Endodermal cell (in vitro differentiated cells): Measurements from ENCODE around the gene PBOV1. TPM values are rescaled to one million over a fixed set of nuclear protein-coding genes. Genes with fewer than 3 reads are reported as not detected.

Experiments used
- DNase-seq: peaks from one replicate; pipeline ENCODE4 v3.0.0-alpha.2; 2017
- H3K27ac ChIP-seq: 2 replicates; pipeline ENCODE4 v1.5.1; 2013; ENCODE audit warnings: mild to moderate bottlenecking, low read depth, low read length, moderate library complexity
- H3K27me3 ChIP-seq: 2 replicates; pipeline ENCODE4 v1.6.1; 2013; ENCODE audit warnings: mild to moderate bottlenecking, low read length, moderate library complexity; ENCODE audit not compliant: insufficient read depth, control insufficient read depth, poor library complexity, severe bottlenecking
- H3K36me3 ChIP-seq: 2 replicates; pipeline ENCODE4 v1.7.0; 2013; ENCODE audit warnings: mild to moderate bottlenecking, low read length, moderate library complexity; ENCODE audit not compliant: control insufficient read depth, insufficient read depth
- H3K4me1 ChIP-seq: one replicate; pipeline ENCODE4 v1.7.0; 2013; ENCODE audit warnings: low read length; ENCODE audit not compliant: control insufficient read depth, insufficient read depth
- H3K4me3 ChIP-seq: 2 replicates; pipeline ENCODE4 v1.5.1; 2013; ENCODE audit warnings: mild to moderate bottlenecking, low read length, moderate library complexity
- H3K9ac ChIP-seq: 2 replicates; pipeline ENCODE4 v1.6.1; 2013; ENCODE audit warnings: mild to moderate bottlenecking, low read length, moderate library complexity; ENCODE audit not compliant: poor library complexity, severe bottlenecking; ENCODE audit errors: extremely low read depth
- H3K9me3 ChIP-seq: 2 replicates; pipeline ENCODE4 v1.6.1; 2013; ENCODE audit warnings: mild to moderate bottlenecking, low read length, moderate library complexity; ENCODE audit not compliant: control insufficient read depth
- H3K27ac Mint-ChIP-seq: 2 replicates; pipeline ENCODE4 v1.8.0; 2020; ENCODE audit warnings: mixed read lengths
- H3K27me3 Mint-ChIP-seq: 2 replicates; pipeline ENCODE4 v1.8.0; 2021; ENCODE audit warnings: mild to moderate bottlenecking, mixed read lengths; ENCODE audit not compliant: insufficient read depth
- H3K36me3 Mint-ChIP-seq: 2 replicates; pipeline ENCODE4 v1.8.0; 2020; ENCODE audit warnings: low read depth, mixed read lengths
- H3K4me1 Mint-ChIP-seq: 2 replicates; pipeline ENCODE4 v1.8.0; 2020; ENCODE audit warnings: mixed read lengths
- H3K4me3 Mint-ChIP-seq: 2 replicates; pipeline ENCODE4 v1.8.0; 2020; ENCODE audit warnings: mild to moderate bottlenecking, moderate library complexity, mixed read lengths
- H3K9me3 Mint-ChIP-seq: 2 replicates; pipeline ENCODE4 v1.8.0; 2020; ENCODE audit warnings: mild to moderate bottlenecking, mixed read lengths
- CTCF ChIP-seq: fragments of 200-600 bp; sonication (generic); conservative IDR thresholded peaks from 2 replicates; pipeline ENCODE4 v1.5.0; 2021; ENCODE audit warnings: antibody characterized with exemption, mild to moderate bottlenecking
- WGBS, 2 experiments: methylation state at CpG; one replicate each; pipeline versions ENCODE4 v1.1.5 to v1.1.7; 2013; ENCODE audit warnings: missing lambda C conversion rate in 2 of 2, mixed read lengths in 1 of 2; ENCODE audit not compliant: insufficient coverage in 1 of 2, insufficient read length in 1 of 2; 5-methylcytosine and 5-hydroxymethylcytosine counted together
- long read RNA-seq, 4 experiments: library from polyadenylated mRNA in 2 of 4; library from RNA in 1 of 4; library from capped mRNA in 1 of 4; stranded (forward) in 3 of 4; unstranded in 1 of 4; transcript quantifications; one replicate each; pipeline ENCODE4 v2.0.0, GENCODE V29; 2020 to 2021; ENCODE audit warnings: inconsistent platforms in 1 of 4
- polyA plus RNA-seq, 2 experiments: library from polyadenylated mRNA; stranded (reverse); fragments of 50-300 nt; gene quantifications; one replicate each; pipeline ENCODE4 v1.2.3, GENCODE V29; 2013
- total RNA-seq, 2 donors: library from RNA; stranded (reverse); fragmentation: NEBNext Ultra II Directional in 1 of 2; extraction: Animal tissue kit (Norgen Biotek cat#: 25700) in 1 of 2; gene quantifications; 2 replicates in 1 of 2; 3 replicates in 1 of 2; pipeline ENCODE4 v1.2.1, GENCODE V29; 2021

PBOV1 gene
- not detected for total RNA-seq
- not detected for polyA plus RNA-seq (2013, experiment 1 of 2)
- polyA plus RNA-seq (2013, experiment 2 of 2), result not detected
- long read RNA-seq, experiment 1, result 0 reads
- long read RNA-seq, experiment 2, result 0 reads
- long read RNA-seq, experiment 3, result 0 reads
- long read RNA-seq, experiment 4, result 0 reads

GRCh38 chr6:138218449-138218848 lies at the start of gene PBOV1:
Gene PBOV1, minus strand, starts transcription at chr6:138218491. Its CDS starts 96 bp downstream, at chr6:138218395.
- no peak within 1 kb of the TSS for H3K27ac Mint-ChIP-seq
- H3K27ac ChIP-seq, result no peak within 1 kb of the TSS
- H3K27me3 ChIP-seq, result no peaks in the 10 kb centered on the region
- 86% methylated on average over 2 of the region's 2 CpGs; no CpG with 5 or more reads in 1 of the 2 experiments for WGBS, 2 experiments
- no peaks in the 10 kb centered on the region for H3K36me3 ChIP-seq
- no peaks in the 10 kb centered on the region for H3K27me3 Mint-ChIP-seq
- H3K9me3 Mint-ChIP-seq, result no peaks in the 10 kb centered on the region
- TF ChIP-seq CTCF, result no peak
- H3K4me3 ChIP-seq, result no peak within 1 kb of the TSS
- DNase-seq, result no peak
- H3K36me3 Mint-ChIP-seq, result no peaks in the 10 kb centered on the region
- H3K9me3 ChIP-seq, result no peaks in the 10 kb centered on the region
- H3K4me3 Mint-ChIP-seq, result no peak within 1 kb of the TSS
- H3K4me1 Mint-ChIP-seq, result peaks cover 9% of the 10 kb centered on the region
- H3K9ac ChIP-seq, result no peak within 1 kb of the TSS
- no peaks in the 10 kb centered on the region for H3K4me1 ChIP-seq

DNA sequence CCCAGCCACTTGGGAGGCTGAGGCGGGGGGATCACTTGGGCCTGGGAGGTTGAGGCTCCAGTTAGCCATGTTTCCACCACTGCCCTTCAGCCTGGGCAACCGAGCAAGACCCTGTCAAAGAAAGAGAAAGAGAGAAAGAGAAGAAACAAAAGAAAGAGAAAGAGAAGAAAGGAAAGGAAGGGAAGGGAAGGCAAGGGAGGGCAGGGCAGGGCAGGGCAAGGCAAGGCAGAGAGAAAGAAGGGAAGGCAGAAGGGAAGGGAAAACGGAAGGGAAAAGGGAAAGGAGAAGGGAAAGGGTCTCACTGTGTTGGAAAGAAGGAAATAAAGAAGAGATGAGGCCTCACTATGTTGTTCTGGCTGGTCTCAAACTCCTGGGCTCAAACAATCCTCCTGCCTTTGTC lies 47.8 kb upstream of the PBOV1 start:
- Histone ChIP-seq H3K27ac (no peak overlapping the region), H3K4me3 (no peak overlapping the region), H3K36me3 (peaks cover 28% of the 10 kb centered on the region), H3K4me1 (no peaks in the 10 kb centered on the region), H3K9me3 (no peaks in the 10 kb centered on the region), H3K9ac (no peak overlapping the region), H3K27me3 (no peaks in the 10 kb centered on the region)
- H3K9me3 Mint-ChIP-seq, result no peaks in the 10 kb centered on the region
- no peak overlapping the region for H3K27ac Mint-ChIP-seq
- WGBS, 2 experiments, result 89 to 93% methylated on average over 3 of the region's 3 CpGs
- peaks cover 18% of the 10 kb centered on the region for H3K36me3 Mint-ChIP-seq
- no peaks in the 10 kb centered on the region for H3K27me3 Mint-ChIP-seq
- DNase-seq, result no peak
- H3K4me3 Mint-ChIP-seq, result no peak overlapping the region
- no peaks in the 10 kb centered on the region for H3K4me1 Mint-ChIP-seq
- no peak for TF ChIP-seq CTCF

GRCh38 chr6:138264372-138264880 lies 46.1 kb upstream of the PBOV1 start:
- Histone ChIP-seq H3K4me1 (no peaks in the 10 kb centered on the region), H3K27me3 (no peaks in the 10 kb centered on the region), H3K9ac (no peak overlapping the region), H3K4me3 (no peak overlapping the region), H3K27ac (no peak overlapping the region), H3K9me3 (no peaks in the 10 kb centered on the region), H3K36me3 (peaks cover 28% of the 10 kb centered on the region)
- Mint-ChIP-seq H3K27ac (no peak overlapping the region), H3K27me3 (no peaks in the 10 kb centered on the region), H3K4me3 (no peak overlapping the region), H3K4me1 (no peaks in the 10 kb centered on the region), H3K36me3 (peaks cover 18% of the 10 kb centered on the region), H3K9me3 (no peaks in the 10 kb centered on the region)
- DNase-seq, result no peak
- TF ChIP-seq CTCF, result no peak
